Measurements from ENCODE around the gene SPTBN5.

The SPTBN5 gene

DNA sequence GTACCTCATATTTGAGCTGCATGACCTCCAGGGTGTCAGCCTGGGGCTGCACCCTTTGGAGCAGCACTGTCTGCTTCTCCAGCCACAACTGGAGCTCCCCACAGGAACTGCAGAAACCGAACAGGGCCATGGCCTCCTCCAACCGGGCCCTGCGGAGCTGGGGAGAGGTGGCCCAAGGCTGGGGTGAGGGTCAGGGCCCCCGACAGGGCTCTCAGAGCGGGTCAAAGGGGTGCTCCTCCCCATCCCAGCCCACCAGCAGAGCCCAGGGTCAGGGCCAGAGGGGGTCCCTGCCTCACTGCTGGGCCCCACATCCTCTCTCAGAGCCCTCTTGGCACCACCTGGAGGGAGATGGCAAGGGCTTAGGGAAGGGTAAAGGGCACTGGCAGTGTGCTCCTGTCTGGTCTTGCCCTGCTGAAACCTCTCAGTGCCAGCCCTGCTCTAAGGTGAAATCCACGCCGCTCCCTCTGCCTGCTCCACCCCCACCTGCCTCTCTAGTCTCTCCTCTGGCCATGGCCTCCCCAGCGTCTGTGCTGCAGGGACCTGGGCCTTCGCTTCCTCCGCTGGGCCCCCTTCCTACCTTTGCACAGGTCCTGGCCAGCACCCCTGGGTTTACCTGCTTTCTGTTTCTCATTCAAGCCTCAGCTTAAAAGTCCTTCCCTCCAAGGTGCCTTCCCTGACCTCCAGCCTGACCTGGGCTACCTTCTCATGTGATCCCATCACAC is 13.5 kb downstream of the SPTBN5 start:
- intact Hi-C loops (cut with micrococcal nuclease) = no loop called here
- Mint-ChIP-seq H3K27ac (no peak overlapping the region), H3K36me3 (ENCODE audit: low read depth) (peaks cover 23% of the 10 kb centered on the region), H3K4me1 (ENCODE audit: low read depth) (peaks cover 20% of the 10 kb centered on the region), H3K9me3 (no peaks in the 10 kb centered on the region), H3K4me3 (no peak overlapping the region), H3K27me3 (peaks cover 36% of the 10 kb centered on the region)

DNA sequence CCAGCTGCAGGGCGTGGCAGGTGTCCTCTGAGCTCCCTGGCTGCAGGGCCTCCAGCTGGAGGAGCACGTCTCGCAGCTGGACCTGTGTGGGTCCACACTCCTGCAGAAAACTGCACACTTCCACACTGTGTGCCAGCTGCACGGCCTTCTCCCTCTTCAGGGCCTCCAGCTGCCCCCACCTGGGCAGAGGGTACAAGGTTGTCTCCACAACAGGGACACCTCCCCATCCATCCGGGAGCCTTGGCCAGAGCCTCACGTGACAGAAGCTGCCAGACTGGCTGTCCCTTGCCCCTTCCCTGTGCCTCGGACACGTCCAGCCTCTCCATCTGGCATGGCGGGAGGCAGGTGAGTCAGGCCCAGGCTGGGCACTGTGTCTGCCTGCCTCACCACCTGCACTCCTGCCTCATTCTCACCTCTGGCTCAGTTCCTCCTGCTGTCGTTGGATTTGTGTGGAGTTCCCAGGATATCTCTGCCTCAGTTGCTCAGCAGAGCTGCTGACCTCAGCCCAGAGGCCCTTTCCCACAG is 14.5 kb downstream of the SPTBN5 start:
- no peaks in the 10 kb centered on the region for H3K9me3 Mint-ChIP-seq
- peaks cover 20% of the 10 kb centered on the region for H3K4me1 Mint-ChIP-seq (ENCODE audit: low read depth)
- peaks cover 22% of the 10 kb centered on the region for H3K36me3 Mint-ChIP-seq (ENCODE audit: low read depth)
- intact Hi-C loops (cut with micrococcal nuclease) = no loop called here
- peaks cover 36% of the 10 kb centered on the region for H3K27me3 Mint-ChIP-seq
- H3K27ac Mint-ChIP-seq = no peak overlapping the region
- no peak overlapping the region for H3K4me3 Mint-ChIP-seq

DNA sequence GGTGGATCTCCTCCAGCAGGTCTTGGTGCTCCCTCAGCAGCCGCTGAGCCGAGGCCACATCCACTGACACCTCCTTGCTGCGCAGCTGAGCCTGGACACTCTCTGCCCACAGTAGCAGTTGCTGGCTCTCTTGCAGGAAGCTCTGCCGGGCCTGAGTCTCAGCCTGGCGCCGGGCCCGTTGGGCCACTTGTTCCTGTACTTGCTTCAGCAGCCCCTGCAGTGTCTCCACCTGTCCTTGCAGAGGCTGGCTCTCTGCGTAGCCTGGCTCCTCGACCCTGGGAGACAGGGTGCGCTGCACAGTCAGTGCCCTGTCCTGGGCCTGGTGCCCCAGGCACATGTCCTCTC is 15.5 kb downstream of the SPTBN5 start:
- Mint-ChIP-seq H3K4me1 (ENCODE audit: low read depth) (peaks cover 17% of the 10 kb centered on the region), H3K27ac (no peak overlapping the region), H3K36me3 (ENCODE audit: low read depth) (peaks cover 22% of the 10 kb centered on the region), H3K9me3 (no peaks in the 10 kb centered on the region), H3K27me3 (peaks cover 38% of the 10 kb centered on the region), H3K4me3 (no peak overlapping the region)
- intact Hi-C loops (cut with micrococcal nuclease) = no loop called here

DNA sequence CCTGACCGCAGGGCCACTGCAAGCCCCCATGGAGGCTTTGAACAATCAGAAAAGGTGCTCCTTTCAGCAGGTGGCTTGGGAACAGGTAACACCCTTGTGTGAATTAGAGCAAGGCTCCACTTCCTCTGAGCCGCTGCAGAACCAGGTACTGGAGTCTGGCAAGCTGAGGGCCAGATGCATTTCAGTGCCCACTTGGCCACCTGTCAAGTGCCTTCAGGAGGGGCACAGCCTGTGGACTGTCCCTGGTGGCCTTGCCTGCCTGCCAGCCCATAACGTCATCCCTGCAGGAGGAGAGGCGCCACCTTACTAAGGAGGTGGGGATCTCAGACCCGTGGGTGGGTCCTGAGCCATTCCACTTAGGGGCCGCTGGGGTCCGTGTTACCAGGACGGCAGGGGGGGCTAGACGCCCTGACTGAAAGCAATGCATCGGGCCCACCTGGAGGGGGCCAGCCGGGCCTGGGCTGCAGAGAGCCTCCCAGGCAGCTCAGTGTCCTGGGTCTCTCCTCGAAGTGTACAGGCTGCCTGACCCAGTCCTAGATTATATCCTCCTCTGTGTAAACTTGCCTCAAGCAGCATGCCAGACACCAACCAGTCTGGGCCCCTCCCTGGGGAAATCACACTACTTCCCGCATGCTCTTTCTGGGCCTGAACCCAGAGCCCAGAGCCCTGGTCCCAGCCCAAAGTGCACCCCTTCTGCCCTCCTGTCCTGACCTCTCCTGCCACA is 16.1 kb downstream of the SPTBN5 start:
- H3K4me1 Mint-ChIP-seq (ENCODE audit: low read depth) = peaks cover 13% of the 10 kb centered on the region
- no peaks in the 10 kb centered on the region for H3K9me3 Mint-ChIP-seq
- H3K27ac Mint-ChIP-seq = no peak overlapping the region
- intact Hi-C loops (cut with micrococcal nuclease) = no loop called here
- H3K36me3 Mint-ChIP-seq (ENCODE audit: low read depth) = peaks cover 22% of the 10 kb centered on the region
- H3K4me3 Mint-ChIP-seq = no peak overlapping the region
- peaks cover 36% of the 10 kb centered on the region for H3K27me3 Mint-ChIP-seq

DNA sequence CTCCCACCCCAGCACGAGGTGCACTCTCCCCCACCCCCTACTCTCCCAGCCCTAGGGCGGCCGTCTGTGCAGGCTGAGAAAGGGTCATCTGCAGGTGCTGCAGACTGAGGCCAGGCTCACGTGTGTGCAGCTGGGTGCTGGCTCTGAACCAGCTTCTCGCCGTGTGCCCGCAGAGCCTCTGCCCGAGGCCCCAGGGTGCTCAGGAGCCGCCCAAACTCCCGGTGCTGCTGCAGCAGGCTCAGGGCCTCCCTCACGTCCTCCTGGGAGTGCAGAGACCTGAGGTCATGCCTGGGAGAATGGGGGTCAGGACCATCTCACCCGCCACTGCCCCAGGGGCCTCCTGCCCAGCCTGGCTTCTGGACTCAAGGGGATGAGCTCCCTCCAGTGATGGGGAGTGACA is 17.2 kb downstream of the SPTBN5 start:
- Mint-ChIP-seq H3K9me3 (no peaks in the 10 kb centered on the region), H3K4me3 (no peak overlapping the region), H3K4me1 (ENCODE audit: low read depth) (peaks cover 6% of the 10 kb centered on the region), H3K27ac (no peak overlapping the region), H3K36me3 (ENCODE audit: low read depth) (peaks cover 22% of the 10 kb centered on the region), H3K27me3 (peaks cover 30% of the 10 kb centered on the region)
- intact Hi-C loops (cut with micrococcal nuclease) = no loop called here

DNA sequence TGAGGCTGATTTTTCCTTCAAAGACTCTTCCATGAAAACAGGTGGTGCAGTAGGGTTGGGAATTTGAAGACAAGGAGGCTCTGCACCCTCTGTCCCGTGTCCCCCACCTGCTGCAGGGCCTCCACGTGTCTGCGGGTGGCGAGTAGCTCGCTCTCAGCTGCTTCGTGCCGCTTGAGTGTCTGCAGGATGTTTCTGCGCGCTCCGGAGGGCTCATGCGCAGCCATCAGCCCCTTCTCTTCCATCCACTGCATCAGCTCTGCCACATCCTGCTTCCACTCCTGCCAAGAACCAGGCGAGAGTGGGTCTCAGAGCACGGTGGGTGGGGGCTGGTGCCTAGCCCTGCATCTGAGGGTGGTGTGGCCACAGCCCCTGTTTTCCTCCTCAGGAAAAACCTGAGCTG is 17.8 kb downstream of the SPTBN5 start:
- Mint-ChIP-seq H3K27me3 (peaks cover 23% of the 10 kb centered on the region), H3K9me3 (no peaks in the 10 kb centered on the region), H3K36me3 (ENCODE audit: low read depth) (peaks cover 16% of the 10 kb centered on the region), H3K27ac (no peak overlapping the region), H3K4me1 (ENCODE audit: low read depth) (no peaks in the 10 kb centered on the region), H3K4me3 (no peak overlapping the region)
- intact Hi-C loops (cut with micrococcal nuclease) = no loop called here

DNA sequence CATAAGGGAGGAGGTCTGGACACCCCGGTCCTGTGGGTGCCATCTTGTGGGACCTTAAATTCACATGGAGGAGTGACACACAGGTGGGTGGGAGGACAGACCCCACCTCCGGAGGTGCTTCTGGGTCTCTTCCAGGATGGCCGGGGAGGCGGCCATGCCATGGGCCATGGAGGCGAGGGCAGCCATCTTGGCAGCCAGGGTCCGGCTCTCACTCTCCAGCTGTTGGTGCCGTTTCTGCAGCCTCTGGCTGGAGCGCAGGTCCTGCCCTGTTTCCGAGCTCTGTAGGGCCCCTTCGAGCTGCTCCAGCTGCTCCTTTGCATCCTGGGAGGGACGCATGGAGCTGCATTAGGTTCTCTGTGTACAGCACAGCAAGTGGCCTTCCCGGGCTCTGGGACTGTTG is 19.1 kb downstream of the SPTBN5 start:
- Mint-ChIP-seq H3K27ac (no peak overlapping the region), H3K36me3 (ENCODE audit: low read depth) (peaks cover 8% of the 10 kb centered on the region), H3K27me3 (peaks cover 12% of the 10 kb centered on the region), H3K9me3 (no peaks in the 10 kb centered on the region), H3K4me3 (no peak overlapping the region), H3K4me1 (ENCODE audit: low read depth) (no peaks in the 10 kb centered on the region)
- intact Hi-C loops (cut with micrococcal nuclease) = no loop called here

DNA sequence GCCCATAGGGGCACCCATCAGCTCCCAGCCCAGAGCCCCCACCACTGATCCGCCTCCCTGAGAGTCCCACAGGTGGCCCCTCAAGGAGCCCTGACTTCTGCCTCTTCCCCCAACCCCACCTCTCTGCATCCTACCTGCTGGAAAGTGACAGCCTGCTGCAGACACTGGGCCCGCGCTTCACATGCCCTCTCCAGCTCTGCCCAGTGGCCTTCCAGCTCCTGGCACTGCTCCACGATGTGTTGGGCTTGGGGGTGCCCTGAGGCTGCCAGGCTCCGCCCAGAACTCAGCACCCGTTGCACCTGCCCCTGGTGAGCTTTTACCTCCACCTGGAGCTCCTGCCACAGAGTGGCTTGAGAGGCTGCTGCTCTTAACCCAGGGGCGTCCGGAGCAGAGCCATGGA is 20.1 kb downstream of the SPTBN5 start:
- H3K36me3 Mint-ChIP-seq (ENCODE audit: low read depth) = no peaks in the 10 kb centered on the region
- intact Hi-C loops (cut with micrococcal nuclease) = no loop called here
- H3K27ac Mint-ChIP-seq = no peak overlapping the region
- peaks cover 5% of the 10 kb centered on the region for H3K27me3 Mint-ChIP-seq
- no peaks in the 10 kb centered on the region for H3K4me1 Mint-ChIP-seq (ENCODE audit: low read depth)
- no peaks in the 10 kb centered on the region for H3K9me3 Mint-ChIP-seq
- H3K4me3 Mint-ChIP-seq = no peak overlapping the region

DNA sequence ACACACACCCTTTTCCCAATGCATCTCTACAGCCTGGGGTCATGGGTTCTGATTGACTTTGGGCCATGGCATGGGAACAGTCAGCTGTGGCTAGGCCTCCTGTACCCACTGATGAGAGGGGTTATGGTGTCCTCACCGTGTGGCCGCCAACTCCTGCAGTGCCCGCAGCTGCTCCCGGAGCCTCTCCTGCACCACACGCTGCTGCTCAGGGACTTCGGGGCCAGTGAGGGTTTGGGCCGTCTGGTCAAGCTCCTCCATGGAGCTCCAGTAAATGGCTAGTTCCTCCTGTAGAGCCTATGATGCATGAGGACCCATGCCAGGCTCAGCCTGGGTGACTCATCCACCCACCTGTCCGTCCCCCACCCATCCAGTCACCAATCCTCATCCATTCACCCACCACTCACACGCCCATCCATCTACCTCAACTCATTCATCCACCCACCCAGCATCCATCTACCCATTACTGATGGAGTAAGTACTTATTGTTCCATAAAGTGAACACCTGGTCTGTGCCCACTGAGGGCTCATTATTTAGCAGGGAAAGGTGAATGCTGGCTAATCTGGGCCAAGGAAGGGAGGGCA is 21.6 kb downstream of the SPTBN5 start:
- Mint-ChIP-seq H3K27ac (no peak overlapping the region), H3K9me3 (no peaks in the 10 kb centered on the region), H3K27me3 (peaks cover 5% of the 10 kb centered on the region), H3K4me1 (ENCODE audit: low read depth) (no peaks in the 10 kb centered on the region), H3K4me3 (no peak overlapping the region), H3K36me3 (ENCODE audit: low read depth) (no peaks in the 10 kb centered on the region)
- intact Hi-C loops (cut with micrococcal nuclease) = no loop called here

DNA sequence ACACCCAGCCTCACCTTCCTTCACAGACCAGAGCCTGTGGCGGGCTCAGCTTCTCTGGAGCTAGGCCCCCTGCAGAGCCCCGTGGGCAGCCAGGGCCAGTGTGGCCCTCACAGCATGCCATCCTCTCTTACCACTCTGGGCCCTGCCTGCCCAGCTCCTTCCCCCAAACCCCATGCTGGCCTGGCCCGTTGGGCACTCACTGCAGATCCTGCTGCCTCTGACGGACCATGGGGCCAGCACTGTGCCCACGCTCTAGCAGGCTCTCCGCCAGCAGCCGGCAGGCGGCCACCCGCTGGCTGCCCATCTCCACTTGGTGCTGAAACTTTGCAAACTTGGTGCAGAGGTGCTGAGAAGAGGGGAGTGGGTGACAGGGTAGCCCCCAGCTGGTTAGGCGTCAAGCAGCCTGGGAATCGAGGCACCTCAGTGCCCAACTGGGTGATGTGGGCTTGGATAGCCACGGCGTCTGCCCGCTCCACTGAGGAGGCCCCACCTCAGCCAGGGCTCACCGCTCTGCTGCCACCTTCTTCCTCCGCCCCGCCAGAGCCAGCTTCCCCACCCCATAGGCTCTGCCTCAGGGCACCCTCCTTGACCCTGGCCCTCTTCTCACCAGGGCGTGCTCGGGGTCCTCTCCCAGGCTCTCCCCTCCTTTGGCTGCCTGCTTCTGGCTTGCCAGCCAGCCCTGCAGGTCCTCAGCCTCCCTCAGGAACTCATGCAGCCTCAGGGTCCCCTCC is 22.5 kb downstream of the SPTBN5 start:
- Mint-ChIP-seq H3K27me3 (peaks cover 5% of the 10 kb centered on the region), H3K9me3 (no peaks in the 10 kb centered on the region), H3K4me1 (ENCODE audit: low read depth) (no peaks in the 10 kb centered on the region), H3K36me3 (ENCODE audit: low read depth) (no peaks in the 10 kb centered on the region), H3K4me3 (no peak overlapping the region), H3K27ac (no peak overlapping the region)
- intact Hi-C loops (cut with micrococcal nuclease) = no loop called here

DNA sequence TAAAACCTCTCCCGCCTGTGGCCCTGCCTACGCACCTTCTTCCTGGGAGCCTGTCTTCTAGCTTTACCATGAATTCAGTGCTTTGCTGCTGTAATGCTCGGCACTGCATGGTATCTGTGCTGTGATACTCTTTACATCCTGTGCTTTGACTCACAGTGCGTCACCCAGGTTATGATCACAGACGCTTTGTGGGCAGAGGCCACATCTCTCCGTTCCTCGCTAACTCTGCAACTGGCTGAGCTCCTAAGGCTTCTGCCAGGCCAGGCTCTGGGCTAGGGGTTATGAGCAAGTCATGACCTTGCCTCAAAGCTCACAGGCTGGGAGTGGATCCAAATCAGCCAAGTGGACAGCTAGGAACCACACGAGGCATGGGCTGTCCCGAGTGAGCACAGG is 23.2 kb downstream of the SPTBN5 start:
- H3K4me1 Mint-ChIP-seq (ENCODE audit: low read depth) = no peaks in the 10 kb centered on the region
- intact Hi-C loops (cut with micrococcal nuclease) = no loop called here
- no peak overlapping the region for H3K27ac Mint-ChIP-seq
- no peaks in the 10 kb centered on the region for H3K9me3 Mint-ChIP-seq
- H3K36me3 Mint-ChIP-seq (ENCODE audit: low read depth) = no peaks in the 10 kb centered on the region
- no peak overlapping the region for H3K4me3 Mint-ChIP-seq
- H3K27me3 Mint-ChIP-seq = peaks cover 5% of the 10 kb centered on the region

DNA sequence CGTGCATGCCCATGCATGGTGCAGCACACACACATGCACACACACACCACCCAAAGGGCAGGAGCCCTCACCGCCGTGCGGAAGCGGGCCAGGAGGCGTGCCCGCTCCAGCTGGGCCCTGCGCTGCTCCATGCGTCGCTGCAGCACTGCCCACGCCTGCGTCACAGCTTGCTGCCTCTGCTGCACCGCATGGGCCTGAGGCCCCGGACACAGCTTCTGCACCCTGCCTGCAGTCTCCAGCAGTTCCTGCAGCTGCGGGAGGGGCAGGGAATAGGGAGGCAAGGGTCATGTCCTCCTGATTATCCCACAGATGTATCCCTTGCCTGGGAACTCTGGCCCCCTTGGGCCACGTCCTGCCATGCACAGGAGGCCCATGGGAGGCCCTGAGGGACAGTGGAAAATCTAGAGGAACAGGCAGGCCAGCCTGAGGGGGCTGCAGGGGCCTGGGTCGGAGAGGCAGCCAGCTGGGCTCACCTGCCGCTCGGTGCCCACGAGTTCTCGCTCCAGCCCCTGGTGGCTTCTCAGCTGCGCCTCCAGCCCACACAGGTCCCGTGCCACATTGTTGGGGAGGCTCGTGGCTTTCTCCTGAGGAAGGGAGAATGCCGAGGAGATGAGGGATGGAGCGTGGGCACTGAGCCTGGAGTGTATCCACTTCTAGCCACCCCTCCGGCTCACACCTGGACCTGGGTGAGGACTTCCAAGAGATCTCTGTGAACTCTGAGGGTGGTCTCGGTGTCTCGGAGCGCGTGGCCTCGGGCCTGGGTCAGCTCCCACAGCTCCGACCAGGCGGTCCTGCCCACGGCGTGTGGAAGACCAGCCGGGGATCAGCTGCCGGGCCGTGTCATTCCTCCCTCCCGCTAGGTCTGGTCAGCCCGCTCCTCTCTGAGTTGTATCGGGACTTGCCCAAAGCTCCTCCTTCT is 23.8 kb downstream of the SPTBN5 start:
- Mint-ChIP-seq H3K9me3 (no peaks in the 10 kb centered on the region), H3K27ac (no peak overlapping the region), H3K36me3 (ENCODE audit: low read depth) (no peaks in the 10 kb centered on the region), H3K4me3 (no peak overlapping the region), H3K4me1 (ENCODE audit: low read depth) (no peaks in the 10 kb centered on the region), H3K27me3 (peaks cover 5% of the 10 kb centered on the region)
- intact Hi-C loops (cut with micrococcal nuclease) = no loop called here

DNA sequence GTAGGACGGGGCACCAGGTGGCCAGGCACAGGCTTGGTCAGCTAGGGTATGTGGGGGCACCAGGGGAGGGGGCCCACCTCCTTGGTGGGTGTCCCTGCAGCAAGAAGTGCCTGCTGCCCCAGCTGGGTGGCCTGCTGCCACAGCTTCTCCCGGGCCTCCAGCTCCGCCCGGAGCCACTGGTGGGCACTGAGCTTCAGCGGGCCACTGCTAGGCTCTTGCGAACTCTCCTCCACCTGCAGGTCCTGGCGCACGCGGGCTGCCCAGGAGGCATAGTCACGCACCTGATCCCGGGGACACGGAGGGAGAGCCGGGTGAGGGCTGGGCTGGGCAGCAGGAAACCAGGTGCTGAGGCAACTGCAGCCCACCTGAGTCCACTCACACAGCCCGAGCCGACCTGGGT is 25.5 kb downstream of the SPTBN5 start:
- Mint-ChIP-seq H3K9me3 (no peaks in the 10 kb centered on the region), H3K4me3 (no peak overlapping the region), H3K27ac (no peak overlapping the region), H3K36me3 (ENCODE audit: low read depth) (peaks cover 8% of the 10 kb centered on the region), H3K27me3 (peaks cover 4% of the 10 kb centered on the region), H3K4me1 (ENCODE audit: low read depth) (no peaks in the 10 kb centered on the region)
- intact Hi-C loops (cut with micrococcal nuclease) = no loop called here
